Measurements from ENCODE around the gene GBF1. TPM values are rescaled to one million over a fixed set of nuclear protein-coding genes. Genes with fewer than 3 reads are reported as not detected.
A peak's percentile ranks its signal among the peaks of the same experiment; 100 is the strongest.

Gene GBF1
- total and polyA plus RNA-seq, 2 of the 13 experiments (the other 11 are each of a cell fraction or from before 2014, with no cell fraction given) = 17.1 to 21.9 TPM

GRCh38 chr10:102399217-102400021 is 154.1 kb downstream of the GBF1 start (continued):
- TF ChIP-seq PAWR (CRISPR knock-in tag; IDR thresholded peaks at IDR 0.05; ENCODE audit: borderline replicate concordance) = no peak
- no peak; the same call in 1 of the 2 replicates for TF ChIP-seq ZNF879 (CRISPR knock-in tag; IDR thresholded peaks at IDR 0.05)
- TF ChIP-seq FOXO4 (CRISPR knock-in tag; conservative IDR thresholded peaks at IDR 0.05) = 0 out of 2 replicates have a peak, but pooled peaks have one; percentile 61
- TF ChIP-seq MIXL1 (CRISPR knock-in tag; IDR thresholded peaks at IDR 0.05) = peak; percentile 37; the same call in 1 of the 2 replicates
- no peak for TF ChIP-seq ZNF136 (CRISPR knock-in tag; IDR thresholded peaks at IDR 0.05; ENCODE audit: low read depth)
- peak; percentile 64; the same call in 1 of the 2 replicates for TF ChIP-seq BCL3 (CRISPR knock-in tag; IDR thresholded peaks at IDR 0.05)
- peak; percentile 75 for TF ChIP-seq ZNF552 (CRISPR knock-in tag; IDR thresholded peaks at IDR 0.05; ENCODE audit: borderline replicate concordance)
- TF ChIP-seq ZNF20 (CRISPR knock-in tag; IDR thresholded peaks at IDR 0.05) = no peak
- peak; percentile 89 for TF ChIP-seq ERF (CRISPR knock-in tag; IDR thresholded peaks at IDR 0.05)
- TF ChIP-seq IRF1 (CRISPR knock-in tag; IDR thresholded peaks at IDR 0.05; ENCODE audit: low read depth) = no peak
- TF ChIP-seq ZFP41 (CRISPR knock-in tag; IDR thresholded peaks at IDR 0.05; ENCODE audit: borderline replicate concordance) = no peak
- no peak for TF ChIP-seq MED13 (CRISPR knock-in tag; IDR thresholded peaks at IDR 0.05)
- peak; percentile 62; the same call in 1 of the 3 replicates for TF ChIP-seq MXI1 (IDR thresholded peaks at IDR 0.05; ENCODE audit: borderline replicate concordance, low read depth, low read length)
- no peak; the same call in 1 of the 2 replicates for TF ChIP-seq NFKB2 (CRISPR knock-in tag; IDR thresholded peaks at IDR 0.05; ENCODE audit: borderline replicate concordance)
- TF ChIP-seq ZNF143 (CRISPR knock-in tag; IDR thresholded peaks at IDR 0.05) = 0 out of 2 replicates have a peak, but pooled peaks have one; percentile 21
- peak; percentile 77; the same call in 1 of the 2 replicates for TF ChIP-seq ZNF639 (CRISPR knock-in tag; conservative IDR thresholded peaks at IDR 0.05)
- TF ChIP-seq JUND (CRISPR knock-in tag; IDR thresholded peaks at IDR 0.05) = no peak
- TF ChIP-seq KDM2A (CRISPR knock-in tag; IDR thresholded peaks at IDR 0.05; ENCODE audit: borderline replicate concordance, low read depth) = peak; percentile 99
- peak; percentile 51; the same call in 1 of the 2 replicates for TF ChIP-seq EED (CRISPR knock-in tag; IDR thresholded peaks at IDR 0.05)
- peak; percentile 90 for TF ChIP-seq AKAP8 (CRISPR knock-in tag; IDR thresholded peaks at IDR 0.05)
- no peak for TF ChIP-seq KAT2B (IDR thresholded peaks at IDR 0.05; ENCODE audit: borderline replicate concordance, low read depth, low read length)
